ENCODE measurements around the gene TMEM150B. TPM values are rescaled to one million over a fixed set of nuclear protein-coding genes. Genes with fewer than 3 reads are reported as not detected.
A peak's percentile ranks its signal among the peaks of the same experiment; 100 is the strongest.

Gene TMEM150B
- total RNA-seq, 1 donor, result under 0.01 TPM

GRCh38 chr19:55368701-55369563 is 43.8 kb upstream of the TMEM150B start:
- H3K27ac ChIP-seq (ENCODE audit: low read depth, low read length), result peak overlapping the region; percentile 28
- H3K4me1 ChIP-seq (ENCODE audit: insufficient read depth, low read length), result peaks cover 15% of the 10 kb centered on the region
- DNase-seq (ENCODE audit: insufficient read length, low spot score, missing footprints), result peak; percentile 100
- no peaks in the 10 kb centered on the region for H4K20me1 ChIP-seq (ENCODE audit: insufficient read depth, low read length)
- H3K79me2 ChIP-seq (ENCODE audit: insufficient read depth, low read length), result no peaks in the 10 kb centered on the region
- peak overlapping the region; percentile 67 for H3K4me2 ChIP-seq (ENCODE audit: insufficient read depth, low read length)
- H3K36me3 ChIP-seq (ENCODE audit: insufficient read depth, low read length), result peaks cover 6% of the 10 kb centered on the region
- TF ChIP-seq CTCF (IDR thresholded peaks at IDR 0.05; ENCODE audit: extremely low read depth, low read depth, low read length), result no peak
- no peaks in the 10 kb centered on the region for H3K27me3 ChIP-seq (ENCODE audit: insufficient read depth, low read length)
- H3K9me3 ChIP-seq (ENCODE audit: low read depth, low read length), result no peaks in the 10 kb centered on the region
- H3K4me3 ChIP-seq (ENCODE audit: insufficient read depth, low read length), result peak overlapping the region; percentile 69
- H2AFZ ChIP-seq (ENCODE audit: low read length), result peak overlapping the region; percentile 15

GRCh38 chr19:55368106-55368505 is 43.0 kb upstream of the TMEM150B start:
- Histone ChIP-seq H2AFZ (ENCODE audit: low read length) (no peak overlapping the region), H3K4me2 (ENCODE audit: insufficient read depth, low read length) (no peak overlapping the region), H3K27ac (ENCODE audit: low read depth, low read length) (no peak overlapping the region), H3K36me3 (ENCODE audit: insufficient read depth, low read length) (peaks cover 6% of the 10 kb centered on the region), H3K4me1 (ENCODE audit: insufficient read depth, low read length) (peaks cover 15% of the 10 kb centered on the region), H3K4me3 (ENCODE audit: insufficient read depth, low read length) (no peak overlapping the region), H4K20me1 (ENCODE audit: insufficient read depth, low read length) (no peaks in the 10 kb centered on the region), H3K79me2 (ENCODE audit: insufficient read depth, low read length) (no peaks in the 10 kb centered on the region), H3K9me3 (ENCODE audit: low read depth, low read length) (no peaks in the 10 kb centered on the region), H3K27me3 (ENCODE audit: insufficient read depth, low read length) (no peaks in the 10 kb centered on the region)
- no peak for DNase-seq (ENCODE audit: insufficient read length, low spot score, missing footprints)
- no peak for TF ChIP-seq CTCF (IDR thresholded peaks at IDR 0.05; ENCODE audit: extremely low read depth, low read depth, low read length)

GRCh38 chr19:55366790-55367189 is 41.6 kb upstream of the TMEM150B start:
- Histone ChIP-seq H3K79me2 (ENCODE audit: insufficient read depth, low read length) (no peaks in the 10 kb centered on the region), H2AFZ (ENCODE audit: low read length) (no peak overlapping the region), H3K36me3 (ENCODE audit: insufficient read depth, low read length) (peaks cover 6% of the 10 kb centered on the region), H4K20me1 (ENCODE audit: insufficient read depth, low read length) (no peaks in the 10 kb centered on the region), H3K4me2 (ENCODE audit: insufficient read depth, low read length) (no peak overlapping the region), H3K27me3 (ENCODE audit: insufficient read depth, low read length) (no peaks in the 10 kb centered on the region), H3K27ac (ENCODE audit: low read depth, low read length) (no peak overlapping the region), H3K9me3 (ENCODE audit: low read depth, low read length) (no peaks in the 10 kb centered on the region), H3K4me1 (ENCODE audit: insufficient read depth, low read length) (peaks cover 11% of the 10 kb centered on the region), H3K4me3 (ENCODE audit: insufficient read depth, low read length) (no peak overlapping the region)
- TF ChIP-seq CTCF (IDR thresholded peaks at IDR 0.05; ENCODE audit: extremely low read depth, low read depth, low read length), result no peak
- no peak for DNase-seq (ENCODE audit: insufficient read length, low spot score, missing footprints)

- Histone ChIP-seq H2AFZ (ENCODE audit: low read length) (no peak overlapping the region), H3K4me3 (ENCODE audit: insufficient read depth, low read length) (no peak overlapping the region), H4K20me1 (ENCODE audit: insufficient read depth, low read length) (no peaks in the 10 kb centered on the region), H3K4me2 (ENCODE audit: insufficient read depth, low read length) (no peak overlapping the region), H3K36me3 (ENCODE audit: insufficient read depth, low read length) (peaks cover 6% of the 10 kb centered on the region), H3K9me3 (ENCODE audit: low read depth, low read length) (no peaks in the 10 kb centered on the region), H3K79me2 (ENCODE audit: insufficient read depth, low read length) (no peaks in the 10 kb centered on the region), H3K4me1 (ENCODE audit: insufficient read depth, low read length) (peaks cover 9% of the 10 kb centered on the region), H3K27ac (ENCODE audit: low read depth, low read length) (no peak overlapping the region), H3K27me3 (ENCODE audit: insufficient read depth, low read length) (no peaks in the 10 kb centered on the region)
- no peak for DNase-seq (ENCODE audit: insufficient read length, low spot score, missing footprints)
- no peak for TF ChIP-seq CTCF (IDR thresholded peaks at IDR 0.05; ENCODE audit: extremely low read depth, low read depth, low read length)
Observed at GRCh38 chr19:55365964-55366363, 40.8 kb upstream of the TMEM150B start.

Data from osteoblast (primary cell).